KMS-11 (cell line): ENCODE data around the gene EPHA6.

Source experiments
- H2AFZ ChIP-seq: fragments of 200-600 bp; sonication (generic); 2 replicates; pipeline ENCODE4 v1.6.1; 2016; ENCODE audit warnings: antibody characterized with exemption, mixed run types, low read depth
- H3K27ac ChIP-seq: fragments of 200-600 bp; sonication (generic); 2 replicates; pipeline ENCODE4 v1.6.1; 2016; ENCODE audit warnings: mild to moderate bottlenecking, mixed run types
- H3K27me3 ChIP-seq: fragments of 200-600 bp; sonication (generic); 2 replicates; pipeline ENCODE4 v1.6.1; 2017; ENCODE audit warnings: mild to moderate bottlenecking, low read depth, mixed run types, moderate library complexity; ENCODE audit not compliant: insufficient read depth
- H3K36me3 ChIP-seq: fragments of 200-600 bp; sonication (generic); 2 replicates; pipeline ENCODE4 v1.6.1; 2017; ENCODE audit warnings: mild to moderate bottlenecking, mixed run types; ENCODE audit not compliant: insufficient read depth
- H3K4me1 ChIP-seq: fragments of 200-600 bp; sonication (generic); 2 replicates; pipeline ENCODE4 v1.6.1; 2016; ENCODE audit warnings: mild to moderate bottlenecking, low read depth, mixed run types; ENCODE audit not compliant: poor library complexity, severe bottlenecking
- H3K4me2 ChIP-seq: fragments of 200-600 bp; sonication (generic); 2 replicates; pipeline ENCODE4 v1.7.0; 2016; ENCODE audit warnings: mild to moderate bottlenecking, mixed run types
- H3K4me3 ChIP-seq: fragments of 200-600 bp; sonication (generic); IDR thresholded peaks from 2 replicates; pipeline ENCODE4 v1.6.1; 2017; ENCODE audit warnings: low read depth, low read length, mixed read lengths; ENCODE audit not compliant: insufficient read depth
- H3K79me2 ChIP-seq: fragments of 200-600 bp; sonication (generic); 2 replicates; pipeline ENCODE4 v1.6.1; 2016; ENCODE audit warnings: low read depth, mixed run types; ENCODE audit not compliant: insufficient read depth
- H3K9ac ChIP-seq: fragments of 200-600 bp; sonication (generic); 2 replicates; pipeline ENCODE4 v1.6.1; 2016; ENCODE audit warnings: mild to moderate bottlenecking, mixed run types
- H4K20me1 ChIP-seq: fragments of 200-600 bp; sonication (generic); 2 replicates; pipeline ENCODE4 v1.6.1; 2016; ENCODE audit warnings: mild to moderate bottlenecking, mixed run types; ENCODE audit not compliant: insufficient read depth
- CTCF ChIP-seq: fragments of 200-600 bp; sonication (generic); conservative IDR thresholded peaks from 2 replicates; pipeline ENCODE4 v1.6.1; 2017; ENCODE audit warnings: low read depth, mild to moderate bottlenecking, antibody characterized with exemption, low read length, moderate library complexity, mixed read lengths

EPHA6 gene

GRCh38 chr3:97765336-97765735, 950.9 kb downstream of the EPHA6 start:
- Histone ChIP-seq H3K4me1 (peaks cover 11% of the 10 kb centered on the region), H3K27me3 (no peaks in the 10 kb centered on the region), H3K9ac (peak overlapping the region; percentile 47; the same call in 1 of the 2 replicates), H3K4me2 (peak overlapping the region; percentile 80), H3K27ac (no peak overlapping the region), H2AFZ (peak overlapping the region; percentile 99; the same call in 1 of the 2 replicates), H3K79me2 (no peaks in the 10 kb centered on the region), H3K4me3 (no peak overlapping the region), H3K36me3 (no peaks in the 10 kb centered on the region), H4K20me1 (no peaks in the 10 kb centered on the region)
- TF ChIP-seq CTCF: no peak

DNA sequence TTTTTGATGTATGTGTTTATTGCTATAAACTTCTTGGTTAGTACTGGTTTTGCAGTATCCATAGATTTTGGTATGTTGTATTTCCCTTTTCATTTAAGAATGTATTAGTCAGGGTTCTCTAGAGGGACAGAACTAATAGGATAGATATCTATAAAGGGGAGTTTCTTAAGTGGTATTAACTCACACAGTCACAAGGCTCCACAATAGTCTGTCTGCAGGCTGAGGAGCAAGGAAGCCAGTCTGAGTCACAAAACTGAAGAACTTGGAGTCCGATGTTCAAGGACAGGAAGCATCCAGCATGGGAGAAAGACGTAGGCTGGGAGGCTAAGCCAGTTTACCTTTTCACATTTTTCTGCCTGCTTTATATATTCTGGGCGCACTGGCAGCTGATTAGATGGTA, 958.5 kb downstream of the EPHA6 start:
- Histone ChIP-seq H3K4me3 (no peak overlapping the region), H3K9ac (no peak overlapping the region), H3K4me1 (no peaks in the 10 kb centered on the region), H3K79me2 (no peaks in the 10 kb centered on the region), H4K20me1 (no peaks in the 10 kb centered on the region), H3K36me3 (no peaks in the 10 kb centered on the region), H3K4me2 (no peak overlapping the region), H3K27me3 (no peaks in the 10 kb centered on the region), H2AFZ (no peak overlapping the region), H3K27ac (no peak overlapping the region)
- TF ChIP-seq CTCF: no peak

DNA sequence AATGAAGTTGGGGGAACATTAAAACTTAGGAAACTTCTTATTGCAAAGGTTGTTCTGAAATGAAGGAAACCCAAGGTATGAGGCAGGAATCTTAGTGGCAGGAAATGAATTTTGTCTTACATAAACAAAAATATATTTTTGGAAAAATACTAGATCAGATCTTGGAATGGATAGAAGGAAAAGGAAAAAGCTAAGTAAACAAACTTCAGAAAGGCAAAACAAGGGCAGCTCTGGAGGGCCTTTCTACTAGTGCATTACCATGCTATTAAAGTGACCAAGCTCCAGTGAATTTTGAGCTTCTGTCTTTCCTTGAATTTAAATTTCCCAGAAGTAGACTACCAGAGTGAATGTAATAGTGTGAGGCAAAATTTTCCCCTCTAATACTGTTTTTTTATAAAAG, 963.8 kb downstream of the EPHA6 start:
- Histone ChIP-seq H3K27me3 (no peaks in the 10 kb centered on the region), H4K20me1 (no peaks in the 10 kb centered on the region), H3K4me1 (no peaks in the 10 kb centered on the region), H2AFZ (no peak overlapping the region), H3K79me2 (no peaks in the 10 kb centered on the region), H3K4me3 (no peak overlapping the region), H3K4me2 (no peak overlapping the region), H3K36me3 (no peaks in the 10 kb centered on the region), H3K9ac (no peak overlapping the region), H3K27ac (no peak overlapping the region)
- TF ChIP-seq CTCF: no peak

GRCh38 chr3:97793420-97794019, 979.1 kb downstream of the EPHA6 start:
- no peak overlapping the region for H3K4me2 ChIP-seq
- no peak overlapping the region for H3K4me3 ChIP-seq
- no peak overlapping the region for H3K27ac ChIP-seq
- no peaks in the 10 kb centered on the region for H3K27me3 ChIP-seq
- no peaks in the 10 kb centered on the region for H3K79me2 ChIP-seq
- no peak overlapping the region for H2AFZ ChIP-seq
- H4K20me1 ChIP-seq: no peaks in the 10 kb centered on the region
- no peak overlapping the region for H3K9ac ChIP-seq
- no peaks in the 10 kb centered on the region for H3K36me3 ChIP-seq
- peaks cover 3% of the 10 kb centered on the region for H3K4me1 ChIP-seq
- TF ChIP-seq CTCF: peak; percentile 81
